ENCODE measurements around the gene GAPT. TPM values are rescaled to one million over a fixed set of nuclear protein-coding genes. Genes with fewer than 3 reads are reported as not detected.
"Not testable (repeated sequence)": the region's sequence is repeated elsewhere in the genome, so short reads cannot be mapped to it uniquely, and the experiment has no call there.

Gene GAPT
- total RNA-seq, 1 donor from 2014 or later: not detected

GRCh38 chr5:58530942-58531490, 39.8 kb downstream of the GAPT start:
- Mint-ChIP-seq H3K27me3 (ENCODE audit: unreplicated experiment) (peaks cover 14% of the 10 kb centered on the region), H3K36me3 (ENCODE audit: unreplicated experiment) (no peaks in the 10 kb centered on the region), H3K4me1 (ENCODE audit: unreplicated experiment) (no peaks in the 10 kb centered on the region), H3K4me3 (ENCODE audit: unreplicated experiment) (no peak overlapping the region), H3K27ac (ENCODE audit: unreplicated experiment) (no peak overlapping the region), H3K9me3 (ENCODE audit: unreplicated experiment) (peaks cover 12% of the 10 kb centered on the region)
- DNase-seq (ENCODE audit: extremely low spot score, unreplicated experiment): no peak
- no peak for TF ChIP-seq CTCF (IDR thresholded peaks at IDR 0.05)

GRCh38 chr5:58541935-58542334, 50.7 kb downstream of the GAPT start:
- H3K9me3 Mint-ChIP-seq (ENCODE audit: unreplicated experiment); H3K36me3 Mint-ChIP-seq (ENCODE audit: unreplicated experiment); DNase-seq (ENCODE audit: extremely low spot score, unreplicated experiment); H3K27ac Mint-ChIP-seq (ENCODE audit: unreplicated experiment); H3K27me3 Mint-ChIP-seq (ENCODE audit: unreplicated experiment); H3K4me3 Mint-ChIP-seq (ENCODE audit: unreplicated experiment); H3K4me1 Mint-ChIP-seq (ENCODE audit: unreplicated experiment): not testable (repeated sequence)

GRCh38 chr5:58542709-58543108, 51.5 kb downstream of the GAPT start:
- Mint-ChIP-seq H3K4me1 (ENCODE audit: unreplicated experiment) (no peaks in the 10 kb centered on the region), H3K27ac (ENCODE audit: unreplicated experiment) (no peak overlapping the region), H3K36me3 (ENCODE audit: unreplicated experiment) (no peaks in the 10 kb centered on the region), H3K4me3 (ENCODE audit: unreplicated experiment) (no peak overlapping the region), H3K9me3 (ENCODE audit: unreplicated experiment) (no peaks in the 10 kb centered on the region), H3K27me3 (ENCODE audit: unreplicated experiment) (peaks cover 3% of the 10 kb centered on the region)
- no peak for TF ChIP-seq CTCF (IDR thresholded peaks at IDR 0.05)
- no peak for DNase-seq (ENCODE audit: extremely low spot score, unreplicated experiment)

GRCh38 chr5:58543723-58544122, 52.5 kb downstream of the GAPT start:
- no peak overlapping the region for H3K27ac Mint-ChIP-seq (ENCODE audit: unreplicated experiment)
- no peaks in the 10 kb centered on the region for H3K4me1 Mint-ChIP-seq (ENCODE audit: unreplicated experiment)
- no peaks in the 10 kb centered on the region for H3K36me3 Mint-ChIP-seq (ENCODE audit: unreplicated experiment)
- no peak for TF ChIP-seq CTCF (IDR thresholded peaks at IDR 0.05)
- H3K4me3 Mint-ChIP-seq (ENCODE audit: unreplicated experiment): no peak overlapping the region
- DNase-seq (ENCODE audit: extremely low spot score, unreplicated experiment): no peak
- H3K9me3 Mint-ChIP-seq (ENCODE audit: unreplicated experiment): no peaks in the 10 kb centered on the region
- H3K27me3 Mint-ChIP-seq (ENCODE audit: unreplicated experiment): peaks cover 3% of the 10 kb centered on the region

GRCh38 chr5:58544195-58544594, 53.0 kb downstream of the GAPT start:
- H3K36me3 Mint-ChIP-seq (ENCODE audit: unreplicated experiment): no peaks in the 10 kb centered on the region
- no peak for DNase-seq (ENCODE audit: extremely low spot score, unreplicated experiment)
- H3K27me3 Mint-ChIP-seq (ENCODE audit: unreplicated experiment): peaks cover 3% of the 10 kb centered on the region
- no peaks in the 10 kb centered on the region for H3K9me3 Mint-ChIP-seq (ENCODE audit: unreplicated experiment)
- H3K4me3 Mint-ChIP-seq (ENCODE audit: unreplicated experiment): no peak overlapping the region
- TF ChIP-seq CTCF (IDR thresholded peaks at IDR 0.05): no peak
- H3K4me1 Mint-ChIP-seq (ENCODE audit: unreplicated experiment): no peaks in the 10 kb centered on the region
- H3K27ac Mint-ChIP-seq (ENCODE audit: unreplicated experiment): no peak overlapping the region

GRCh38 chr5:58544926-58545325, 53.7 kb downstream of the GAPT start:
- no peak overlapping the region for H3K27ac Mint-ChIP-seq (ENCODE audit: unreplicated experiment)
- peaks cover 3% of the 10 kb centered on the region for H3K27me3 Mint-ChIP-seq (ENCODE audit: unreplicated experiment)
- H3K4me3 Mint-ChIP-seq (ENCODE audit: unreplicated experiment): no peak overlapping the region
- no peak for DNase-seq (ENCODE audit: extremely low spot score, unreplicated experiment)
- H3K36me3 Mint-ChIP-seq (ENCODE audit: unreplicated experiment): no peaks in the 10 kb centered on the region
- TF ChIP-seq CTCF (IDR thresholded peaks at IDR 0.05): no peak
- no peaks in the 10 kb centered on the region for H3K9me3 Mint-ChIP-seq (ENCODE audit: unreplicated experiment)
- no peaks in the 10 kb centered on the region for H3K4me1 Mint-ChIP-seq (ENCODE audit: unreplicated experiment)
